ENCODE data around the gene SINHCAF.
"Not testable (repeated sequence)": the region's sequence is repeated elsewhere in the genome, so short reads cannot be mapped to it uniquely, and the experiment has no call there.

SINHCAF gene

GRCh38 chr12:31325877-31326631 lies at the start of gene SINHCAF:
TSS of gene SINHCAF (minus strand) at chr12:31326150. CDS start at chr12:31298204, 27,946 bp downstream.
- DNase-seq (ENCODE audit: low read depth in 2 of 2), result peak; percentile 98 to 99

- not testable (repeated sequence) for DNase-seq (ENCODE audit: low read depth in 2 of 2)
Observed at GRCh38 chr12:31375422-31375821, 49.5 kb upstream of the SINHCAF start.

DNA sequence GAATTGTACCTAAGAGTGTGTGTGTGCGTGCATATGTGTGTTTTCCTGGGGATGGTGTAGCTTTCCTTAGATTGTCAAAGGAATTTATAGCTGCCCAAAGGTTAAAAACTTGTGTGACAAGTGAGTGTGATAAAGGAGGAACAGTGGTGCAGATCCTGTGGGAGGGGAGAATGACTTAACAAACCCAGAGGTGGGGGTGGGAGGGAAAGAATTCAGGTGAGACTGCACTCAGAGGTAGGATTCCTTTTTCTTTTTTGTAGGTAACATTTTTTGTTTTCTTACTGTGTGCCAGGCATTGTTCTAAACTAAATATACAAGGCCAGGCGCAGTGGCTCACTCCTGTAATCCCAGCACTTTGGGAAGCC lies 45.3 kb upstream of the SINHCAF start:
- DNase-seq (ENCODE audit: low read depth in 2 of 2), result no peak

- DNase-seq (ENCODE audit: low read depth in 2 of 2), result no peak
Observed at GRCh38 chr12:31370531-31371255, 44.7 kb upstream of the SINHCAF start.

DNA sequence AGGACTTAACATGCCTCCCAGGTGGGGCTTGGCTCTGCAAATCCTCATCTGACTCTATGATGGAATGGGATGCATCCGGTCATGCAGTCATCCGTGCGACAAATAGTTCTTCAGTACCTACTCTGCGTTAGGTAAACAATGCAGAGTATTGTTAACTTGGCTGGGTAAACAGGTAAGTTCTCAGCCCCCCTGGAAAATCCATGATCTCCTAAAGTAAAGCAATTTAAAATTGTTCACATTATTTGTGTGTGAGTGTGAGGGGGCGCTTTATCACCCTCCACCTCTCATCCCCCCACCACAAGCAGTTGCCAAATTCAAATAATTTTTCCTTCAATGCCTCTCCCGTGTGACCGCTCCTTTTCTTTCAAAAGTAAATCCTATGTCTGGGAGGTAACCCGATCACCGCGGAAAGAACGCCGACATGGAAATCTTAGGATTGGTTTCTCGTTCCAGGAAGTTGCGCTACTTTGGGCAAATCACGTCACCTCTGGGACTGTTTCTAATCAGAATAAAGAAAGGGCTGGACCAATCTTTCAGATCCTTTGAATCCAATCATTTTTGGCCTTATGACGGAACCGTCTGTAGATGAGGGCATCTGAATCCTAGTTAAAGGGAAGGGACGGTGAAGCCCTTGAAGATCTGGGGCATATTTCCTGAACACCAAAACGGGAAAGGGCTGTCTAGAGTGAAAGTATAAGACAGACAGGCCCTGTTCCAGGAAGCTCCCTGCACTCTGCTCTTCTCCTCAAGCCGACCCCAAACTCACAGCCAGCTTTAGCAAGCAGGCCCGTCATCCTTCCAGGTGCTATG lies 44.0 kb upstream of the SINHCAF start:
- no peak for DNase-seq (ENCODE audit: low read depth in 2 of 2)

GRCh38 chr12:31368666-31369361 lies 42.9 kb upstream of the SINHCAF start:
- DNase-seq (ENCODE audit: low read depth in 2 of 2), result no peak

DNA sequence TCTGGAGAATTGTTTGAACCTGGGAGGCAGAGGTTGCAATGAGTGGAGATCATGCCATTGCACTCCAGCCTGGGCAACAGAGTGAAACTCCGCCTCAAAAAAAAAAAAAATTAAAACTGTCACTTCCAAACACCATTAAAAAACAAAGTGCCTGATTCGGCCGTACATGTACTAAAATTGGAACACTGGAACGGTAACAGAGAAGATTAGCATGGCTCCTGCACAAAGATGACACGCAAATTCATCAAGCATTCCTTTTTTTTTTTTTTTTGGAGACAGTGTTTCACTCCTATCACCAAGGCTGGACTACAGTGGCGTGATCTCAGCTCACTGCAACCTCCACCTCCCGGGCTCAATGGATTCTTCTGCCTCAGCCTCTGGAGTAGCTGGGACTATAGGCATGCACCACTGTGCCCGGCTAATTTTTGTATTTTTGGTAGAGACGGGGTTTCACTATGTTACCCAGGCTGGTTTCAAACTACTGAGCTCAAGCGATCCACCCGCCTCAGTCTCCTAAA lies 40.2 kb upstream of the SINHCAF start:
- DNase-seq (ENCODE audit: low read depth in 2 of 2), result no peak

GRCh38 chr12:31363831-31364230 lies 37.9 kb upstream of the SINHCAF start:
- DNase-seq (ENCODE audit: low read depth in 2 of 2), result no peak

GRCh38 chr12:31363416-31363809 lies 37.5 kb upstream of the SINHCAF start:
- no peak for DNase-seq (ENCODE audit: low read depth in 2 of 2)

DNA sequence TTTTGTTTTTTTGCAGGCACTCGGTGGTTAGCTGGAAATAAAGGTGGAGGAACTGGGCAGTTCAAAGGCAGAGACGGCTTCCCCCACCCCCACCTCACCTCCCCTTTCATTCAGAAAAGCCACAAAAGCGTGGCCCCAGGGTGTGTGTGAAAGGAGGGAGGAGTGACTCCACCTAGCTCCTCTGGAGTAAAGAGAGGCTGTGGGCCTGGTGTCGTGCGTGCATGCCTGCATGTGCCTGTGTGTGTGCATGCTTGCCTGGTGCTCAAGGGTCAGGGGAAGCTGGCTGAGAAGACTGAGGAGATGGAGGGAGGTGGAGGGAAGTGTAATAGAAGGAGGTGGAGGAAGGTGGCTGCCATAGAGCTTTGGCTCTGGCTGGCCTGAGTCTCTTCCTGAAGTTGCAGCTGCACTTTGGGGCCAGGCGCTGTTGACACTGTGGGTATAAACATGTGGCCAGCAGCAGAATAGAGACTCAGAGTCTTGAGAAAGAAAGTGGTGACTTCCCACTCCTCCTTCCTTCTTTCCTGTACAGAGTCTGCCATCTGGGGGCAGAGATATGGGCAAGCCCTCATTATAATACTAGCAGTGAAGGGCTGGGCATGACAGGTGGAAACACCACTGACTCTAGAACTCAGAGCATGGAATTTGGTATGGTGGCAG lies 36.9 kb upstream of the SINHCAF start:
- DNase-seq (ENCODE audit: low read depth in 2 of 2), result no peak

DNA sequence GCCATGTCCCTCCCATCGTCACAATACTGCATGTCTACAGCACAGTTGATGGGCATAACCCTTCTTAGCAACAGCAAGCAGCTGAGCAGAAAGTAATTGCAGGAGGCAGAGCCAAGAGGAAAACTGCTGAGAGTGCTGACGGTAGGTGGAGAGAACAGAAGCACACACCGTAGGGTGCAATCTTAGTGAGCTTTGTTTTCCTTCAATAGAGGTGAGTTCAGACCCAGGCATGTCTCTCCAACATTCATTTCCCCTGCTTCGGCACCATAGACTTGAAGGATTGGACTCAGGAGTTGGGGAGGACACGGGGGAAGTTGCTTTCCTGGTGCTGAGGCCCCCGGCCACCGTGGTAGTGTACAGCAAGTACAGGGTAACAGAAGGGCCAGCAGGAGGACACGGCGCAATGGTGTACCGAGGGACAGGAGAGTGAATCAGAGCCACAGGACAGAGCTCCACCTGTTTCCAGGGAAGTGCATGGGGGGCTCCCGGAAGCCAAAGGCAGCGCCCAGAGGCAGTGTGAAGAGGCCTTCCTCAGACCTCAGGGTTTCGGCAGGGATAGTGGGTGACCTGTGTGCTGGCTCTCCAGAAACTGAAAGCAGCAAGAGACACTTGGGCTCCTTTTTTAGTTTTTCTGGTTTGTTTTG lies 36.3 kb upstream of the SINHCAF start:
- DNase-seq (ENCODE audit: low read depth in 2 of 2), result no peak

DNA sequence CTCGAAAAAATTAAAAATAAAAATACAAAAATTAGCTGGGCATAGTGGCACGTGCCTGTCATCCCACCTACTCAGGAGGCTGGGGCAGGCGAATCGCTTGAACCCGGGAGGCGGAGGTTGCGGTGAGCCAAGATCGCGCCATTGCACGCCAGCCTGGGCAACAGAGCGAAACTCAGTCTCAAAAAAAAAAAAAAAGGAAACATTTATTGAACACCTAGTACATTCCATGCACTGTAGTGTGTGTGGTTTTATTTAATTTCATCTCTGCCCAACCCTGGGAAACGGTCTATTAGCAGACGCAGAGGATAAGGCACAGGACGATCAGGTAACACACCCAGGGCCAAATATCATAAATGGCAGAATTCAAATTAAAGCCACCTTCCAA lies 35.8 kb upstream of the SINHCAF start:
- DNase-seq (ENCODE audit: low read depth in 2 of 2), result no peak

DNA sequence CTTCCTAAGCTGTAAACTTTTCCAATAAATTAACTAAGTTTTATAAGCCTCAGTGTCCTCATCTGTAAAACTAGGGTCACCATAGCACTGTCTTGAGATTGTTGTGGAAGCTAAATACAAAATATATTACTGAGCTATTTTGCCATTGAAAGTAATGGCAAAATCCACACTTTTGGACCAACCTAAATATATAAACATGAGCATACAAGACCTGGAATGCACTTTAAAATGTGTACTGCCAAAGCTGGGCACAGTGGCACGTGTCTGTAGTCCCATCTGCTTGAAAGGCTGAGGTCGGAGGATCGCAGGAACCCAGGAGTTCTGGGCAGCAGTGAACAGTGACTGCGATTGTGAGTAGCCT lies 29.8 kb upstream of the SINHCAF start:
- no peak for DNase-seq (ENCODE audit: low read depth in 2 of 2)

- DNase-seq (ENCODE audit: low read depth in 2 of 2), result no peak
Observed at GRCh38 chr12:31353750-31354708, 28.1 kb upstream of the SINHCAF start.

- DNase-seq (ENCODE audit: low read depth in 2 of 2), result no peak
Observed at GRCh38 chr12:31346267-31346666, 20.3 kb upstream of the SINHCAF start.

DNA sequence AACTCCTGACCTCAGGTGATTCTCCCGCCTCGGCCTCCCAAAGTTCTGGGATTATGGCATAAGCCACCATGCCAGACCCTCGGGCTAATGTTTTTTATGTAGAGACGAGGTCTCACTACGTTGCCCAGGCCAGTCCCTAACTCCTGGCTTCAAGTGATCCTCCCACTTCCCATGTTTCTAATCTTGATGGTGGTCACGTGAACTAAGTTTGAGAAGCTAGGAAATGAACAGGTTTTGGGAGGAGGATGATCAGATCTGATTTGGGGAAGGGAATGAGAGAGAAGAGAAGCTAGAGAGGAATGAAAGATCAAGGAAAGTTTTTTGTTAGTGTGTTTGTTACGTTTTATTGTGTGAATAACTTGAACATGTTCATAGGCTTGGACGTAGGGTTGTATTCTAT lies 17.2 kb upstream of the SINHCAF start:
- DNase-seq (ENCODE audit: low read depth in 2 of 2), result no peak

DNA sequence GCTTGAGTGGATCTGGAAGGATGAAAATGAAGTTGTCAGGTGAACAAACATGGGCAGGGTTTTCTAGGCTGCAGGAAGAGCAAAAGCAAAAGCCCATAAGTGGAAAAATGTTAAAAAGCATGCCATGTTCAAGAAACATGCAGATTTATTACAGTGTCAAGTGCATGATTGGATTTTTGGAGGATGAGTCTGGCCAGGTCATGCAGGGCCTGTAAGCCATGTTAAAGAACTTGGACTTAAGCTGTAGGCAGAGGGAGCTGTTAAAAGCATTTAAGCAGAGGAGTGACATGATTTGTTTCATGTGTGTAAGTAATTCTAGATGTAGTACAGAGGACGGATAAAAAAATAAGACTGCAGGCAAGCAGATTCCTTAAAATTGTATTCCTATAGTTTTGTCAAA lies 16.3 kb upstream of the SINHCAF start:
- no peak for DNase-seq (ENCODE audit: low read depth in 2 of 2)

DNA sequence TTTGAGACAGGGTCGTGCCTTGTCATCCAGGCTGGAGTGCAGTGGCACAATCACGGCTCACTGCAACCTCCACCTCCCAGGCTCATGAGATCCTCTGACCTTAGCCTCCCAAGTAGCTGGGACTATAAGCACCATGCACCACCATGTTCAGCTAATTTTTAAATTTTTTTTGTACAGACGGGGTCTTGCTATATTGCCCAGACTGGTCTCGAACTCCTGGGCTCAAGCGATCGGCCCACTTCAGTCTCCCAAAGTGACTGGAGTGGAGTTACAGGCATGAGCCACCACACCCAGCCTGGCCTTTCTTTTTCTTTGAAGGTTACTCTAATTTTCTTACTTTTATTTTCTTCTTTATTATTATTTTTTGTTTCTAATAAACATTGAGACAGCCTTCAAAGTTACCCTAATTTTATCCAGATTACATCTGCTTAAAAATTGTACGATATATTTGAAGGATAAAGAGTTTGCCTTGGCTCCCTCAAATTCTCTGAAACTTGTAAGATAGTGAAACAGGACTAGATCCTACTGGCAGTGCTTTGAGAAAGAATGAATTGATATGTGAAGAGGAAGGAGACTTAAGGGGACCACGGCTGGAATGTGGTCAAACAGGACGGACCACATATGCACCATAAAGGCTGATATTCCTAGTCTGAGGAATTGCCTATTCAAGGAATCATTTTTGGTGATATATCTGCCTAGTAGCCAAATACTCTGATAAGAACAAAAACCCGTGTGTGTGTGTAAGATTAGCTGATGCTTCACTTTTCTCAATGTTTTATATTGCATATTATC lies 14.1 kb upstream of the SINHCAF start:
- DNase-seq (ENCODE audit: low read depth in 2 of 2), result no peak

DNA sequence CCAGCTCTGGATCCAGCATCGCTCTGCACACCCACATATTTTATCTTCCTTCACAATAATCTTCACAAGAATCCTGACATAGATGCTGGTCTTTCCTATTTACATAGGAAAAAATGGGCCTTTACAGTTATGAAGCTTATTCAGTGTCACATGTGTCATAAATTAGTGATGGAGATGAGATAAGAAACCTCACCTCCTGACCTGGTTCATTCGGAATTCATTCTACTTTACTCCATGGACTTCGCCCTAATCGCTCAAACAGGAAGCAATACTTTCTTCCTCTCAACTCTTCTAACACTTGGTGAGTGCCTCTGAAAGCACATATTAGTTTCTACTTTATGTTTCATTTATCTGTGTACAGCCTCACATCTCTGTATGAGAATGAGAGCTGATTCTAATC lies 12.0 kb upstream of the SINHCAF start:
- DNase-seq (ENCODE audit: low read depth in 2 of 2), result no peak

Data from stimulated activated CD8-positive, alpha-beta memory T cell treated with anti-CD3 and anti-CD28 coated beads, Interleukin-15, amount 100 ng/mL, for 48 hours (primary cell).